Stimulated activated CD4-positive, alpha-beta T cell treated with anti-CD3 and anti-CD28 coated beads, Interleukin-1b, Interleukin-23, amount 100 ng/mL, for 24 hours (primary cell): Measurements from ENCODE around the gene SP4.
"Not testable (repeated sequence)": the region's sequence is repeated elsewhere in the genome, so short reads cannot be mapped to it uniquely, and the experiment has no call there.

ENCODE experiments used
- DNase-seq, 4 experiments: peaks; one replicate each; pipeline ENCODE4 v3.0.0-alpha.2; 2020; ENCODE audit warnings: low read depth in 4 of 4, low spot score in 1 of 4

Gene SP4

DNA sequence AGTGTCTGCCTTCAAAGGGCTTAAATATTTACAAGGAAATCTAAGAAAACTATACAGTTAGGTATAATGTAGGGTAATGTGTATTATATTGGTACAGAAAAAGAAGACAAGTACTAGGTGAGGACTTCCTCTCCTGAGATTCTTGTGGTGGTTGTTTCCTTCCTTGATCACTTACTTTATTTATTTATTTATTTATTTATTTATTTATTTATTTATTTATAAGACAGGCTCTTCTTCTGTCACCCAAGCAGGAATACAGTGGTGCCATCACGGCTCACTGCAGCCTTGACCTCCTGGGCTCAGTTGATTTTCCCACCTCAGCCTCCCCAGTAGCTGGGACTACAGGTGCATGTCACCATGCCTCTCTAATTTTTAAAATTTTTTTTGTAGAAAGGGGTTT is 96.8 kb downstream of the SP4 start:
- no peak for DNase-seq

DNA sequence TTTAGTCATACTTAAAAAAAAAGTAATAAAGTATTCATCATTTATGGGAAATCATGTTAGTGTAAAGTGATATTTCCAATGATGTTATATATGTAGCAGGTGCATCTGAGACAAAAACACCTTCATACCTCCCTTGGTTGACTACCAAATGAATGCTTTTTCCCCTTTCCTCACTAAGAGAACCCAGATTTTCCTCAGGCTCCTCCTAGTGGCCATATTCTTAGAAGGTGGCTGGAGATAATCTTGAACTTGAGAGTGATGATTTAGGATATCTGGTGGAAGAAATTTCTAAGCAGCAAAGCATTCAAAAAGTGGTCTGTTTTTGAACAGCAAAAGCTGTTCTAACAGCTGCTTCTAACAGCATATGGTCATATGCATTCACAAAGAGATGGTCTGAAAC is 98.1 kb downstream of the SP4 start:
- no peak for DNase-seq

DNA sequence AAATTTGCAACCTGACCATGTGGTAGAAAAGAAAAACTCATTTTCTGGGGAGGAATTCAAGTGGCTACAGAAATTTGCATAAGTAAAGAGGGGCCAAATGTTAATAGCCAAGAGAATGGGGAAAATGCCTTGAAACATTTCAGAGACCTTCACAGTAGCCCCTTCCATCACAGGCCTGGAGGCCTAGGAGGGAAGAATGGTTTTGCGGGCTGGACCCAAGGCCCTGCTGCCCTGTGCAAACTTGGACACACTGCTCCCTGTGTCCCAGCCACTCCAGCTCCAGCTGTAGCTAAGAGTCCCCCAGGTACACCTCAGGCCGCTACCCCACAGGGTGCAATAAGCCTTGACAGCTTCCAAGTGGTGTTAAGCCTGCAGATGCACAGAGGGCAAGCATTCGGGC is 98.6 kb downstream of the SP4 start:
- DNase-seq, result no peak

DNA sequence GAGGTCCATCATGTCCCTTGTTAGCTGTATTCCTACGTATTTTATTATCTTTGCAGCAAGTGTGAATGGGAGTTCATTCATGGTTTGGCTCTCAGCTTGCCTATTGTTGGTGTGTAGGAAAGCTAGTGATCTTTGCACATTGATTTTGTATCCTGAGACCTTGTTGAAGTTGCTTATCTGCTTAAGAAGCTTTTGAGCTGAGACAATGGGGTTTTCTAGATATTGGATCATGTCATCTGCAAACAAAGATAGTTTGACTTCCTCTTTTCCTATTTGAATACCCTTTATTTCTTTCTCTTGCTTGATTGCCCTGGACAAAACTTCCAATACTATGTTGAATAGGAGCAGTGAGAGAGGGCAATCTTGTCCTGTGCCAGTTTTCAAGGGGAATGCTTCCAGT is 104.6 kb downstream of the SP4 start:
- not testable (repeated sequence) for DNase-seq

DNA sequence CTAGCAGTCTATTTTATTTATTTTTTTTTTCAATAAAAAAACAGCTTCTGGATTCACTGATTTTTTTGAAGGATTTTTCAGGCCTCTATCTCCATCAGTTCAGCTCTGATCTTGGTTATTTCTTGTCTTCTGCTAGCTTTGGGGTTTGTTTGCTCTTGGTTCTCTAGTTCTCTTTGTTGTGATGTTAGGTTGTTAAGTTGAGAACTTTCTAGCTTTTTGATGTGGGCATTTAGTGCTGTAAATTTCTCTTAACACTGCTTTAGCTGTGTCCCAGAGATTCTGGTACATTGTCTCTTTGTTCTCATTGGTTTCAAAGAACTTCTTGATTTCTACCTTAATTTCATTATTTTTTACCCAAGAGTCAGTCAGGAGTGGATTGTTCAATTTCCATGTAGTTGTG is 105.8 kb downstream of the SP4 start:
- DNase-seq, result not testable (repeated sequence)

DNA sequence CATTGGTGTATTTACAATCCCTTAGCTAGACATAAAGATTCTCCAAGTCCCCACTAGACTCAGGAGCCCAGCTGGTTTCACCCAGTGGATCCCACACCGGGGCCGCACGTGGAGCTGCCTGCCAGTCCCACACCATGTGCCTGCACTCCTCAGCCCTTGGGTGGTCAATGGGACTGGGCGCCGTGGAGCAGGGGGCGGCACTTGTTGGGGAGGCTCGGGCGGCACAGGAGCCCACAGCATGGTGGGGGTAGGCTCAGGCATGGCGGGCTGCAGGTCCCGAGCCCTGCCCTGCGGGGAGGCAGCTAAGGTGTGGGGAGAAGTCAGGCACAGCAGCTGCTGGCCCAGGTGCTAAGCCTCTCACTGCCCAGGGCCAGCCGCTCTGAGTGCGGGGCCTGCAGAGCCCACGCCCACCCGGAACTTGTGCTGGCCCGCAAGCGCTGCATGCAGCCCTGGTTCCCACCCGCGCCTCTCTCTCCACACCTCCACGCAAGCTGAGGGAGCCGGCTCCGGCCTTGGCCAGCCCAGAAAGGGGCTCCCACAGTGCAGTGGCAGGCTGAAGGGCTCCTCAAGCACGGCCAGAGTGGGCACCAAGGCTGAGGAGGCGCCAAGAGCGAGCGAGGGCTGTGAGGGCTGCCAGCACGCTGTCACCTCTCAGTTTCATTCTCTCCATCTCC is 108.7 kb downstream of the SP4 start:
- not testable (repeated sequence) for DNase-seq

DNA sequence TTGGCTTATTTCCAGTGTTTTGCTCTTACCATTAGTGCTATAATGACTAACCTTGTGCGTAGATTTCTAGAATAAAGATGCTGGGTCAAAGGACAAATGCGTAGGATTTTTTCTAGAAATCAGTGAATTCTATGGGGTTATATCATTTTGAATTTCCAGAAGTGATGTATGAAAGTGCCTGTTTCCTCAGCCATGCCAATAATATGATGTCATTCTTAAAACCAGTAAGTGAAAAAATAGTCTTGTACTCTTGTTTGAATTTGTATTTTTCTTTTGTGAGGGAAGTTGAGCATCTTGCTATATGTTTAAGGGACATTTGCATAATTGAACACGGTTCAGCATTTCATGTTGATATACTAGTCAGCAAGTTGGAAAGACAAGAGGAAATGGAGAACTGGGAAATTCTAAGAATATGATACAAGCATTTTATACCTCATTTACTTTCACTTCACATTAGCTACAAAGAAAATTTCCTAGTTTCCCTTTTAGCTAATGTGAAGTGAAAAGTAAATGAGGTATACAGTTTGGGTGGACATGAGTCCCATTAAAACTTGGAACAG is 111.1 kb downstream of the SP4 start:
- no peak for DNase-seq

DNA sequence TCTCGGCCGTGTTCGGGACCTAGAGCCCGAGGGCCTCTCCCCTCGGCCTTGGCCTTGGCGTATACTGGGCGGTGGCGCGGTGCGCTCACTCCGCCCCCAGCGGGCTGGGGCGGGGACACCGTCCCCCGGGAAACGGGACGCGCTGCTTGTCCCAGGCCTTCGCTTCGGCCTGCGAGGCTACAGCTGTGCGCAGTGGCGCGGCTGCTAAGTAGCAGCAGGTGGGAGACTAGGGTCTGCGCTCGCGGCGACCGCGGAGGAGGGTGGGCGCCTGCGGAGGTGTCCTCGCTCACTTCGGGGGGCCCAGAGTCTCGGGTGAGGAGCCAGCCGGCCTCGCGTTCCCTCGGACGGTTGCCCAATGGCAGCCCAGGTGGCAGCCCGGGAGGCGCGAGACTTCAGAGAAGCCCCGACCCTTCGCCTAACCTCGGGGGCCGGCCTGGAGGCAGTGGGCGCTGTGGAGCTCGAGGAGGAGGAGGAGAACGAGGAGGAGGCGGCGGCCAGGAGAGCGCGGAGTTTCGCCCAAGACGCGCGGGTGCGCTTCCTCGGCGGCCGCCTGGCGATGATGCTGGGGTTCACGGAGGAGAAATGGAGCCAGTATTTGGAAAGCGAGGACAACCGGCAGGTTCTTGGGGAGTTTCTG is 115.1 kb downstream of the SP4 start, which contains the start of gene DNAH11:
DNAH11 (plus strand) TSS at position 149 of the 637 bp plus-strand sequence; CDS start at position 356, 207 bp downstream.
- no peak for DNase-seq

DNA sequence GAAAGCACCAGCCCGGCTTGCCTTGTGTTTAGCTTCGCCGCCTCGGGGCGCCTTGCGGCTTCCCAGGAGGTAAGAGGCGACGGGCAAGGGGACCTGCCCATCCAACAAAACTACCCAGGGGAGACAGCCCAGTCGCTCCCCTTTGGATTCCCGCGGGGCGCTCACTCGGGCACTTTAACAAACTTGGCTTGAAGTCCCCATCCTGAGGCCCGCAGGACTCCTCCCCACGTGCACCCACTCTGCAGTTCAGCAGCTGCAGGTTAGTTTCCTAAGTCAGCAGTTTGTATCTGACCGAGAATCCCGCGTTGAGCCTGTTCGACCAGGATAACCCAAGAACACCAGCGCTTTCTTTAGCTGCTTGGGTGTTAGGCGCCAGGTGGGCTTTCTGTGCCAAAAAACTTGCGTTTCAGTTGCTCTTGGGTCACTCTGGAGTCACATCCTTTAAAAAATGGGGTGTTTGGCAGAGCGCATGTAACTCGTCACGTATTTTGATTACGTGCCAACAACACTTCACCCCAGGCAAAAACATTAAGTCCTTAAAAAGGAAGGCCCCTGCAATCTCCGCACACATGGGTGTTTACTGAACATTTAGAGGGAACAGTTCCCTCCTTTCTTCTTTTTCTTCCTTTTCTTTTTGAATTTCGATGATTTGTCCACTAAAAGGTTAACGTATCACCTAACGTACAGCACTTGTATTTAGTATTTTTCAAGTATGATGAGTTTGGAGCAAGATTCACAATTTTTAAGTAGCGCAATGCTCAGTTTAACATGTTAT is 115.8 kb downstream of the SP4 start:
- no peak for DNase-seq

DNA sequence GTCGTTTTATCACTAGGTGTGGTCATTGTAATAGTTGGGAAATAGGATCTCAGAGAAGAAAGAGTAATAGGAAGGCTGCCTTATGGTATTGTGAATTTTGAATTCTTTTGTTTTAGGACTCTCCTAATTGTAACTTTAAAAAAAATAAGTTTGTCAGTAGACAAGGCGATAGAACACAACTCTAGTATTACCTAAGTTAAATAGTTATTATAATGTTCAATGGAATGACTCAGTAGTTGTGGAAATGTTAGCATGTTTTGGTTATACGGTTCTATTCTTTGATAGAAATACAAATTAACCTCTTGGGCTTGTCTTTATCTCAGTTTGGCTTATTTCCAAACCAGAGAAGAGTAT is 116.4 kb downstream of the SP4 start:
- no peak for DNase-seq

DNA sequence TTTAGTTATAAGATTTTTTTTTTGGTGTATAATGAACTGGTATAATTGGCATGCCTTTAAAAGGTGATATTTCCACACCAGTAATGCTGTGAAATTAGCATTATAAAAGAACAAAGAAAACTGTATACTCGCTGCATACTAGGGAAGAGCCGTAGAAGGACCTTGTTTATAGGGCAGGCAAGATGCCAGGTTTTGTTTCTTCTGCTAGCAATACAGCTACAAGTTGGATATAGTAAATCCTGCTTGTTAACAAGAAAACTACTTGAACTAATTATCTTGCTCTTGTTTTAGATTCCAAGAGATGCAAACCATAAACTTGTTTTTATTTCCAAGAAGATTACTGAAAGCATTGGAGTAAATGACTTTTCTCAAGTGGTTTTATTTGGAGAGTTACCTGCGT is 116.8 kb downstream of the SP4 start:
- DNase-seq, result no peak

DNA sequence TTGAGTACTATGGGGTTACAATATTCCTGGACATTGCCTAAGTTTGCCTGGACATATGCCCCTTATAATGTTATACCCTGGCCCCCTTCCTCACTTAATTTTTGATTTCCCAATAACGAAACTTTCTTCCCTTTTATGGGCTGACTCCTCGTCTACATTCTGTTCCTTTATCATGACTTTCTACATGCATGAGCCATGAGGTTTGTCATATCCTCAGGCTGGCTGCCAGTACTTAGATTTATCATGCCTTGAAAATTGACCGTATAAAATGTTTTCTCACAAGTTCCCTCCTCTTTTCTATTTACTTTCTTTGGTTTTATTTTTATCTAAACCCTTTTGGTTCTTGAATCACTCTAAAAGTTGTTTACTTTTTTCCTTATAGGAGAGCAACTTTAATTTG is 119.6 kb downstream of the SP4 start:
- DNase-seq, result no peak

DNA sequence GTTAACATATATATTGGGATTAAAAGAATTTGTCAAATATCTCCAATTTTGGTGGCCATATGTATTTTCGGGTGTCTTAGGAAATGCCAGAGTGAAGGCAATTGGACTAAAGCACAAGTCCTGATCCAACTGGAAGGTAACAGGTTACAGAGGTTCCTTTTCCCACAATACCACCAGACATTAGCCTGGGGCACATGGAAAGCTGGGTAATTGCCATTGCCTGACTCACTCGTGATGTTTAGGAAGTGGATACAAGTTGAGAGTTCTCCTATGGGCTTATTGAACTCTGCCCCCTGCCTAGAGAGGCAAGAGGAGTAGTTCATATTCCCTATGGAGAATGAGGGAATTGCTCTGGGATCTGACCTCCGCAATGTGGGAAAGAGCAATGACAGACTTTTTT is 120.6 kb downstream of the SP4 start:
- DNase-seq, result no peak

DNA sequence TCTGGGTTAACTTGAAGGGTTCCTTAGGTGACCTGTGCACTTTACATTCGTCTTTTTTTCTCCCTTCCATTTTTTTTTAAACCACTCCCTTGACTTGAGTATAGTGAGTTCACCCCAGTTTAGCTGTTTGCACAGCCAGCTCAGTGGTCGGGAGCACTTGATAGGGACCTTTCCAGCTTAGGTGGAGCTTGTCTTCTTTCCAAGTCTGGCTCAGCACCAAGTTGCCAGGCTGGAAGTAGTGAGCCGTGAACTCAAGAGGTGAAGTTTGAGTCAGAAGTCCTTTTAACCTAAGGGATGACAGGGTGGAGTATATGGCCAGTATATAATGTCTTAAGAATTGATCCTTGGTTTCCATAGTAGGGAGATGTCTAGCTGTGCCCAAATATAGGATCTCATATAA is 122.2 kb downstream of the SP4 start:
- DNase-seq, result no peak

DNA sequence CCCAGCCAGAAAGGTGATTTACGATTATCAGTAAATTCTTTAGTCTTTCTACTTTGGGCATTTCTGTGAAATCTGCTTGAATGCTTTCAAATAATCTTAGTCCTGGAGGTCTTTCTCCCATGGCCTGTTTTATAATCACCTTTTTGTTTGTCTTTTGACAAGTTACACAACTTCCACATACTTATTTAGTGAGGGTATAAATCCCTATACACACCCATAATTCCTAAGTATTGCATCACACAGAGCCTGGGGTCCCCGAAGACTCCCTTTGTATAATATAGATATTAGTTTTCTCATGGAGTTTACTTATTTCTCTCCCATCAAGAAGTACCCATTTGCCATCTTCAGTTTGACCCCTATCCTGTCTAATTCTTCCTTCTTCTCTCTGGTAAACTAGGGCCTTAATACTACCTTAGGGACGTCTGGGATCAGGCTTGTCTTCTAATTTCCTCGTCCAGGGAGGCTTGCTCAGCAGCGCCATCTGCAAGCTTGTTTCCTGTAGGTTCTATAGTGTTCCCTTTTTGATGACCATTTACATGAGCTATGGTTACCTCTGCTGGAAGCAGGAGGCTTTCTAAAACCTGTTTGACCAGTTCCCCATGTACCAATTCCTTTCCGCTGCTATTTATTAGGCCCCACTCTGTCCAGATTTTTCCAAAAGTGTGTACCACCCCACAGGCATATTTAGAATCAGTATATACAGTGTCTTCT is 123.1 kb downstream of the SP4 start:
- DNase-seq, result no peak

DNA sequence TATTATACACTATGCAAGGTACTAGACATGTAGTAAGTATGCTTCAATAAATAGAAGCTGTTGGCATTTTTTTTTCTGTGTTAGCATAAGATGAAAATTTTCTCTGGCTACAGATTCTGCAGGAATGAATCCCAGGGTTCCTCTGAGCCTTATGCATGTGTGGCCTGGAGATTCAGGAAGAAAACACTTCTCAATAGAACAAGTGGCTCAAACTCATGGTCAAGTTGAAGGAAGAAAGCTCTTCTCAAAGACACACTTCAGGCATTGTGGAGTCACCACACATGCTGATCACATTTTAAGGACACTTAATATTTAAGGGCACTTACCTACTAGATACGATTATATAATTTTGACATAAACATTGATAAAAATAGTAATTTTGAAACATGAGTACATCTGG is 134.5 kb downstream of the SP4 start:
- no peak for DNase-seq
